ENCODE results near the gene THSD7B. TPM values are rescaled to one million over a fixed set of nuclear protein-coding genes. Genes with fewer than 3 reads are reported as not detected.

Gene THSD7B
- total RNA-seq, 1 experiment from 2014 or later, result 6.9 TPM

GRCh38 chr2:137521653-137522619 is 756.6 kb downstream of the THSD7B start:
- DNase-seq, result no peak
- Histone ChIP-seq H3K9me3 (no peaks in the 10 kb centered on the region), H3K4me1 (no peaks in the 10 kb centered on the region), H3K27me3 (replicated peaks; ENCODE audit: control insufficient read depth, insufficient read depth, low read length) (no peaks in the 10 kb centered on the region), H3K4me3 (ENCODE audit: low read depth, low read length) (no peak overlapping the region), H3K36me3 (ENCODE audit: control insufficient read depth, insufficient read depth, low read length) (no peaks in the 10 kb centered on the region)
- Mint-ChIP-seq H3K27ac (ENCODE audit: unreplicated experiment) (no peak overlapping the region), H3K9me3 (ENCODE audit: unreplicated experiment) (no peaks in the 10 kb centered on the region), H3K27me3 (ENCODE audit: insufficient read depth, unreplicated experiment) (no peaks in the 10 kb centered on the region), H3K4me3 (ENCODE audit: unreplicated experiment) (no peak overlapping the region), H3K4me1 (ENCODE audit: low read depth, unreplicated experiment) (no peaks in the 10 kb centered on the region), H3K36me3 (ENCODE audit: insufficient read depth, unreplicated experiment) (no peaks in the 10 kb centered on the region)
- TF ChIP-seq, protein P1, sequence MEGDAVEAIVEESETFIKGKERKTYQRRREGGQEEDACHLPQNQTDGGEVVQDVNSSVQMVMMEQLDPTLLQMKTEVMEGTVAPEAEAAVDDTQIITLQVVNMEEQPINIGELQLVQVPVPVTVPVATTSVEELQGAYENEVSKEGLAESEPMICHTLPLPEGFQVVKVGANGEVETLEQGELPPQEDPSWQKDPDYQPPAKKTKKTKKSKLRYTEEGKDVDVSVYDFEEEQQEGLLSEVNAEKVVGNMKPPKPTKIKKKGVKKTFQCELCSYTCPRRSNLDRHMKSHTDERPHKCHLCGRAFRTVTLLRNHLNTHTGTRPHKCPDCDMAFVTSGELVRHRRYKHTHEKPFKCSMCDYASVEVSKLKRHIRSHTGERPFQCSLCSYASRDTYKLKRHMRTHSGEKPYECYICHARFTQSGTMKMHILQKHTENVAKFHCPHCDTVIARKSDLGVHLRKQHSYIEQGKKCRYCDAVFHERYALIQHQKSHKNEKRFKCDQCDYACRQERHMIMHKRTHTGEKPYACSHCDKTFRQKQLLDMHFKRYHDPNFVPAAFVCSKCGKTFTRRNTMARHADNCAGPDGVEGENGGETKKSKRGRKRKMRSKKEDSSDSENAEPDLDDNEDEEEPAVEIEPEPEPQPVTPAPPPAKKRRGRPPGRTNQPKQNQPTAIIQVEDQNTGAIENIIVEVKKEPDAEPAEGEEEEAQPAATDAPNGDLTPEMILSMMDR (IDR thresholded peaks at IDR 0.05; ENCODE audit: insufficient read depth in 1 of 2, low read depth in 1 of 2, low read length in 1 of 2, severe bottlenecking in 1 of 2, unreplicated experiment in 1 of 2), result no peak
- CTCF ChIA-PET, result interaction anchor here (0.7 kb wide), 1 partner anchor 9 kb away, joined by 3 read pairs; no protein-coding TSS in a partner anchor
- POLR2A ChIA-PET, result no interaction called here
- intact Hi-C loops (cut with micrococcal nuclease; ENCODE audit: unreplicated experiment), result no loop called here
- no TSS peak for BruUV-seq (replicated peaks)

- Histone ChIP-seq H3K27me3 (replicated peaks; ENCODE audit: control insufficient read depth, insufficient read depth, low read length) (no peaks in the 10 kb centered on the region), H3K9me3 (no peaks in the 10 kb centered on the region), H3K4me1 (no peaks in the 10 kb centered on the region), H3K4me3 (ENCODE audit: low read depth, low read length) (no peak overlapping the region), H3K36me3 (ENCODE audit: control insufficient read depth, insufficient read depth, low read length) (no peaks in the 10 kb centered on the region)
- TF ChIP-seq, protein P1 (IDR thresholded peaks at IDR 0.05; ENCODE audit: insufficient read depth in 1 of 2, low read depth in 1 of 2, low read length in 1 of 2, severe bottlenecking in 1 of 2, unreplicated experiment in 1 of 2), result no peak
- no peaks in the 10 kb centered on the region for H3K27me3 Mint-ChIP-seq (ENCODE audit: insufficient read depth, unreplicated experiment)
- ChIA-PET CTCF (interaction anchor here (0.7 kb wide), 1 partner anchor 10 kb away, joined by 3 read pairs; no protein-coding TSS in a partner anchor), POLR2A (no interaction called here)
- no peaks in the 10 kb centered on the region for H3K9me3 Mint-ChIP-seq (ENCODE audit: unreplicated experiment)
- H3K4me1 Mint-ChIP-seq (ENCODE audit: low read depth, unreplicated experiment), result no peaks in the 10 kb centered on the region
- BruUV-seq (replicated peaks), result no TSS peak
- H3K36me3 Mint-ChIP-seq (ENCODE audit: insufficient read depth, unreplicated experiment), result no peaks in the 10 kb centered on the region
- intact Hi-C loops (cut with micrococcal nuclease; ENCODE audit: unreplicated experiment), result no loop called here
- H3K4me3 Mint-ChIP-seq (ENCODE audit: unreplicated experiment), result no peak overlapping the region
- H3K27ac Mint-ChIP-seq (ENCODE audit: unreplicated experiment), result no peak overlapping the region
- no peak for DNase-seq
These were observed 757.3 kb downstream of the THSD7B start for GRCh38 chr2:137522620-137523011.

DNA sequence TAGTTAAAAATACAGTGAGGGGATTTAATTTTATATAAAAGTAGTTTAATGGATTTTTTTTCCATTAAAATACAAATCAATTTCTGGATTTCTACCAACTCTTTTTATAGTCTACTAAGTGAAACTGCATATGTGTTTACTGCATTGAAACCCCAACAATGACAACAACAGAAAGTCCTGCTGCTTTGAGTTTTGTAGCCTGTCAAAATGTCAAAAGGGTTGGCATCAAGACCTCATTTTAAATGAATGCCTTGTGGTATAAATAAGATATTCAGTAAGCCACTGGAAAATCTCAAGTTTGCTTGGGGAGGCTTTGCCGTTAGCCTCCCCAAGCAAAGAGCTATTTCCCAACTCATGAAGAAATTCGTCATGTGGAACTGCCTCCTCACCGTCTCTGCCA is 758.6 kb downstream of the THSD7B start:
- BruUV-seq (replicated peaks), result no TSS peak

More for the DNA sequence above, 758.6 kb downstream of the THSD7B start:
- Mint-ChIP-seq H3K27me3 (ENCODE audit: insufficient read depth, unreplicated experiment) (no peaks in the 10 kb centered on the region), H3K36me3 (ENCODE audit: insufficient read depth, unreplicated experiment) (no peaks in the 10 kb centered on the region), H3K4me3 (ENCODE audit: unreplicated experiment) (no peak overlapping the region), H3K27ac (ENCODE audit: unreplicated experiment) (no peak overlapping the region), H3K9me3 (ENCODE audit: unreplicated experiment) (no peaks in the 10 kb centered on the region), H3K4me1 (ENCODE audit: low read depth, unreplicated experiment) (peaks cover 6% of the 10 kb centered on the region)
- POLR2A ChIA-PET, result no interaction called here
- Histone ChIP-seq H3K27me3 (replicated peaks; ENCODE audit: control insufficient read depth, insufficient read depth, low read length) (no peaks in the 10 kb centered on the region), H3K4me3 (ENCODE audit: low read depth, low read length) (no peak overlapping the region), H3K4me1 (no peaks in the 10 kb centered on the region), H3K9me3 (no peaks in the 10 kb centered on the region), H3K36me3 (ENCODE audit: control insufficient read depth, insufficient read depth, low read length) (no peaks in the 10 kb centered on the region)
- CTCF ChIA-PET, result interaction anchor here (0.8 kb wide), 1 partner anchor 809 kb away, joined by 3 read pairs; no protein-coding TSS in a partner anchor
- TF ChIP-seq, protein P1 (IDR thresholded peaks at IDR 0.05; ENCODE audit: insufficient read depth in 1 of 2, low read depth in 1 of 2, low read length in 1 of 2, severe bottlenecking in 1 of 2, unreplicated experiment in 1 of 2), result no peak
- no peak for DNase-seq
- intact Hi-C loops (cut with micrococcal nuclease; ENCODE audit: unreplicated experiment), result no loop called here

Data from Caco-2 (cell line).